ENCODE measurements around the gene ARID4B. TPM values are rescaled to one million over a fixed set of nuclear protein-coding genes. Genes with fewer than 3 reads are reported as not detected.

Gene ARID4B
- total RNA-seq, 1 experiment from 2014 or later, result 28.3 TPM

GRCh38 chr1:235342039-235342438 is 14.1 kb upstream of the ARID4B start:
- intact Hi-C loops (cut with micrococcal nuclease), result no loop called here
- Histone ChIP-seq H3K27me3 (ENCODE audit: insufficient read depth, low read length) (no peaks in the 10 kb centered on the region), H3K79me2 (ENCODE audit: insufficient read depth, low read length) (no peaks in the 10 kb centered on the region), H3K4me2 (ENCODE audit: low read length) (no peak overlapping the region), H3K36me3 (ENCODE audit: control insufficient read depth in 1 of 2, insufficient read depth in 2 of 2, low read length in 2 of 2) (peaks cover 0 to 5% of the 10 kb centered on the region in 2 experiments; a peak in 1 of 4 replicates), H3K4me1 (ENCODE audit: control insufficient read depth in 1 of 2, insufficient read depth in 2 of 2, low read length in 2 of 2) (no peaks in the 10 kb centered on the region), H2AFZ (ENCODE audit: low read depth, low read length, poor library complexity, severe bottlenecking) (no peak overlapping the region), H3K9me2 (ENCODE audit: insufficient read depth) (no peaks in the 10 kb centered on the region), H4K20me1 (ENCODE audit: insufficient read depth) (no peaks in the 10 kb centered on the region), H3K27ac (ENCODE audit: low read depth, low read length) (no peak overlapping the region), H3K4me3 (replicated peaks in 1 of 2; ENCODE audit: low read depth in 1 of 2, low read length in 2 of 2) (no peak overlapping the region), H3K9me3 (ENCODE audit: control insufficient read depth in 1 of 2, insufficient read depth in 1 of 2, low read depth in 1 of 2, low read length in 2 of 2) (no peaks in the 10 kb centered on the region), H3K9ac (ENCODE audit: low read length) (no peak overlapping the region)
- no peak for DNase-seq (ENCODE audit: low read depth, low spot score)
- ATAC-seq, result no peak
- BruUV-seq (replicated peaks), result no TSS peak
- TF ChIP-seq SRF (IDR thresholded peaks at IDR 0.05; ENCODE audit: low read depth), result no peak
- TF ChIP-seq, protein P1, sequence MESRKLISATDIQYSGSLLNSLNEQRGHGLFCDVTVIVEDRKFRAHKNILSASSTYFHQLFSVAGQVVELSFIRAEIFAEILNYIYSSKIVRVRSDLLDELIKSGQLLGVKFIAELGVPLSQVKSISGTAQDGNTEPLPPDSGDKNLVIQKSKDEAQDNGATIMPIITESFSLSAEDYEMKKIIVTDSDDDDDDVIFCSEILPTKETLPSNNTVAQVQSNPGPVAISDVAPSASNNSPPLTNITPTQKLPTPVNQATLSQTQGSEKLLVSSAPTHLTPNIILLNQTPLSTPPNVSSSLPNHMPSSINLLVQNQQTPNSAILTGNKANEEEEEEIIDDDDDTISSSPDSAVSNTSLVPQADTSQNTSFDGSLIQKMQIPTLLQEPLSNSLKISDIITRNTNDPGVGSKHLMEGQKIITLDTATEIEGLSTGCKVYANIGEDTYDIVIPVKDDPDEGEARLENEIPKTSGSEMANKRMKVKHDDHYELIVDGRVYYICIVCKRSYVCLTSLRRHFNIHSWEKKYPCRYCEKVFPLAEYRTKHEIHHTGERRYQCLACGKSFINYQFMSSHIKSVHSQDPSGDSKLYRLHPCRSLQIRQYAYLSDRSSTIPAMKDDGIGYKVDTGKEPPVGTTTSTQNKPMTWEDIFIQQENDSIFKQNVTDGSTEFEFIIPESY (IDR thresholded peaks at IDR 0.05; ENCODE audit: extremely low read depth, insufficient replicate concordance, low read length), result no peak
- TF ChIP-seq TCF7L2 (IDR thresholded peaks at IDR 0.05; ENCODE audit: borderline replicate concordance, extremely low read depth, insufficient read depth, insufficient read length), result no peak
- TF ChIP-seq, protein P2, sequence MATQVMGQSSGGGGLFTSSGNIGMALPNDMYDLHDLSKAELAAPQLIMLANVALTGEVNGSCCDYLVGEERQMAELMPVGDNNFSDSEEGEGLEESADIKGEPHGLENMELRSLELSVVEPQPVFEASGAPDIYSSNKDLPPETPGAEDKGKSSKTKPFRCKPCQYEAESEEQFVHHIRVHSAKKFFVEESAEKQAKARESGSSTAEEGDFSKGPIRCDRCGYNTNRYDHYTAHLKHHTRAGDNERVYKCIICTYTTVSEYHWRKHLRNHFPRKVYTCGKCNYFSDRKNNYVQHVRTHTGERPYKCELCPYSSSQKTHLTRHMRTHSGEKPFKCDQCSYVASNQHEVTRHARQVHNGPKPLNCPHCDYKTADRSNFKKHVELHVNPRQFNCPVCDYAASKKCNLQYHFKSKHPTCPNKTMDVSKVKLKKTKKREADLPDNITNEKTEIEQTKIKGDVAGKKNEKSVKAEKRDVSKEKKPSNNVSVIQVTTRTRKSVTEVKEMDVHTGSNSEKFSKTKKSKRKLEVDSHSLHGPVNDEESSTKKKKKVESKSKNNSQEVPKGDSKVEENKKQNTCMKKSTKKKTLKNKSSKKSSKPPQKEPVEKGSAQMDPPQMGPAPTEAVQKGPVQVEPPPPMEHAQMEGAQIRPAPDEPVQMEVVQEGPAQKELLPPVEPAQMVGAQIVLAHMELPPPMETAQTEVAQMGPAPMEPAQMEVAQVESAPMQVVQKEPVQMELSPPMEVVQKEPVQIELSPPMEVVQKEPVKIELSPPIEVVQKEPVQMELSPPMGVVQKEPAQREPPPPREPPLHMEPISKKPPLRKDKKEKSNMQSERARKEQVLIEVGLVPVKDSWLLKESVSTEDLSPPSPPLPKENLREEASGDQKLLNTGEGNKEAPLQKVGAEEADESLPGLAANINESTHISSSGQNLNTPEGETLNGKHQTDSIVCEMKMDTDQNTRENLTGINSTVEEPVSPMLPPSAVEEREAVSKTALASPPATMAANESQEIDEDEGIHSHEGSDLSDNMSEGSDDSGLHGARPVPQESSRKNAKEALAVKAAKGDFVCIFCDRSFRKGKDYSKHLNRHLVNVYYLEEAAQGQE (IDR thresholded peaks at IDR 0.05; ENCODE audit: low read depth), result no peak
- no peak for TF ChIP-seq MAX (IDR thresholded peaks at IDR 0.05)
- ChIA-PET RAD21 (ENCODE audit: low non-redundant PET in 1 of 2, low total read pairs in 2 of 2, uncharacterized antibody in 2 of 2, unreplicated experiment in 2 of 2) (no interaction called here), POLR2A (no interaction called here), CTCF (no interaction called here)
